ENCODE data around the gene PLXNC1.

Gene PLXNC1

DNA sequence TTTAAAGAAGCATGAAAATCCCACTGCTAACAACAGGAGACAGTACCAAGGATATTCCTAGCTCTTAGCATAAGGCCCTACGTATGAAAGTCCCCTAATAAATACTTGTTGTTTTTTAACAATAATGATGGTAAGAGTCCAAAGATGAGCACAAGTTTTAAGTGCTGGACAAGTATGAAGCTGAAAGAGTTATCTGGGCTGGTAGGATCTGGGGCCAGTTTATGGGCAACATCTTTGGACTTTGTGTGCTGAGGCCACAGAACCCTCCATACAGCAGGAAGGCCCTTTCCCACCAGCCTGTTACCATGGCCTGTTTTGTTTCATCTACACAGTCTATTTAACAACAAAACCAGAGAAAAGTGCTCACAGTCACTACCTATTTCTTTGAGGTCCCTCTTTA lies 12.5 kb upstream of the PLXNC1 start:
- DNase-seq: no peak

- no peak for DNase-seq
Measured at GRCh38 chr12:94139816-94140215, 8.6 kb upstream of the PLXNC1 start.

GRCh38 chr12:94140556-94140955 lies 7.8 kb upstream of the PLXNC1 start:
- DNase-seq: no peak

- DNase-seq: no peak
Measured at GRCh38 chr12:94141004-94141764, 7.2 kb upstream of the PLXNC1 start.

DNA sequence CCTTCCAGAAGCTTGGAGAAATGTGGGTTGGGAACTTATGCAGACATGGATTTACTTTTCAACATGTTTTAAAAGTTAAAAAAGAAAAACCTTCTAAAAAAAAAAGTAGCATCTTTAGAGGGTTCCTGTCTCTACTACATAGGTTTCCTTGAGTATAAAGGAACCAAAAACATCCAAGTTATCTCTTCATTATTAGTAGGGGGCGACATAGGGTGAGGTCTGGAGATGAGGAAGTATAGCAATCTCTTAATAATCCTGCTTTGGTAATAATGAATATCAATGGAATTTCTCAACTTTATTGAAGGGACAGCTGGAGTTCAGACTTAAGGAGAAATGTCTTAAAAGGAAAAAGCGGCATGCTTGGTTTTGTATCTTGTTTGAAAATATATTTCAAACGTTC lies 6.5 kb upstream of the PLXNC1 start:
- no peak for DNase-seq

DNA sequence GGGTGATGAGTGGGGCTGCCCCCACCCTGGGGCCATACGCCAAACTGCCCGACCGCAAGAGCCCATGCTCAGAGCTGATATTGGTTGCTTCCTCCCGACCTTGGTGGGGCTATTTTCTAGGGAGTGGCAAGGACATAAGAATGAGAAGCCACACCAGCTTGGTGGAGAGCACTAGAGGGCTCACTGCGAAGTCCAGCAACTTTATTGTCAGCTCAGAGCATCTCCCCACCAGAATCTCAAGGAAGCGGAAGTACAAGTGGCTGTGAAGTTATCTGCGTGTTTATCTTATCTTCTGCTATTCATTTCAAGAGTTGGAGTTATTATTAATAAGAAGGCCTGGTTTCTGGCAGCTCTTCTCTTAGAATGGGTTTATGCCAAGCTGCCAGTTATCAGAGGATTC lies 4.9 kb upstream of the PLXNC1 start:
- DNase-seq: no peak

- DNase-seq: no peak
Measured at GRCh38 chr12:94143951-94144350, 4.4 kb upstream of the PLXNC1 start.

DNA sequence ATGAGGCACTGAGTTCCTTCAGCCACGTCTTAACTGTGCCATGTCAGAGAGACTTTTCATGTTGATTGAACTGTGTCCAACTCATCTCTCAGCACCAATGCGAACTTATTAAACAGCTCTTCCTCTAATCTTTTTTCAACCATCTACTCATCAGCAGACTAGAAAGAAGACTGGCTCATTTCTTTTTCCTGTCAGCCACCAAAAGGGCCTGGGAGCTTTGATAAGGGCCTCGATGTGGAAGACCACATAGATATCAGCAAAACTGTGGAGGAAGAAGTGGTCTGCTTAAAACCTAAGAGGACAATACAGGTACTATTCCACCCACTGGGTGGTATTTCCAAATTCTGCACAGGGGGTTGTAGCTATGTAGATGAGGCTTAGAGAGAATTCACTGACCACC lies 3.6 kb upstream of the PLXNC1 start:
- no peak for DNase-seq

DNA sequence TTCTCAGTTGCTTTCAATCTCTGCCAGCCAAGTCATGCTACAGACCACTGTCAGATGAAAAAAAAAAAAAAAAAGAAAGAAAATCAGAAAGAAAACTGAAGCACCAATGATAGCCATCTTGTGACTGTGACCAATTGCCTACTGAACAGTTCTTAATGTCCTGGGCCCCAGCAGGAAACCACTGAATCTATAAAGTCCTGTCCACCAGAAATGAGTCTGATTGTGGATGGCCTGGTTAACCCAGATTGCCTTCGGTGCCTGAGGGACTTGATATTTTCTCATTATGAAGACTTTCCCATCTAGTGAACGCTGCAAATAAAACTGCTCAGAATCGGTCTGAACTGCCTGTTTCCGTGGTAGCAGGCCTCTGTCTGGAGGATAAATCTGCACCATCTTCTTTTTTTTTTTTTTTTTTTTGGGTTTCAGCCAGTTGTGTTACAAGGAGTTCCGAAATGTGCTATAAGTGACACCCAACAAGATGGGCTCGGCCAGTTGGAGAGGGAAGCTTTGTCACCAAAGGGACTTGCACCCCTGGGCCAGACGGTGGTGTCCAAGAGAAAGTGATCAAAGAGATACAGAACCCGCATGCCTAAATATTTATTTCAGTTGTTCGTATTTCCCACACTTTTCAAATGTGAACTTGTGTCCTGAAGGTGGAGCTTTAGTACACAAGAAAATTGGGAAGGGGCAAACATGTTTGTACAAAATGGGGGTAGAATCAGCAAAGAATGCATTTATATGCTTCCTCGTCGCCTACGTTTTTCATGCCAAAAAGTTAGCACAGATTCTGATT lies 3.0 kb upstream of the PLXNC1 start:
- DNase-seq: no peak

DNA sequence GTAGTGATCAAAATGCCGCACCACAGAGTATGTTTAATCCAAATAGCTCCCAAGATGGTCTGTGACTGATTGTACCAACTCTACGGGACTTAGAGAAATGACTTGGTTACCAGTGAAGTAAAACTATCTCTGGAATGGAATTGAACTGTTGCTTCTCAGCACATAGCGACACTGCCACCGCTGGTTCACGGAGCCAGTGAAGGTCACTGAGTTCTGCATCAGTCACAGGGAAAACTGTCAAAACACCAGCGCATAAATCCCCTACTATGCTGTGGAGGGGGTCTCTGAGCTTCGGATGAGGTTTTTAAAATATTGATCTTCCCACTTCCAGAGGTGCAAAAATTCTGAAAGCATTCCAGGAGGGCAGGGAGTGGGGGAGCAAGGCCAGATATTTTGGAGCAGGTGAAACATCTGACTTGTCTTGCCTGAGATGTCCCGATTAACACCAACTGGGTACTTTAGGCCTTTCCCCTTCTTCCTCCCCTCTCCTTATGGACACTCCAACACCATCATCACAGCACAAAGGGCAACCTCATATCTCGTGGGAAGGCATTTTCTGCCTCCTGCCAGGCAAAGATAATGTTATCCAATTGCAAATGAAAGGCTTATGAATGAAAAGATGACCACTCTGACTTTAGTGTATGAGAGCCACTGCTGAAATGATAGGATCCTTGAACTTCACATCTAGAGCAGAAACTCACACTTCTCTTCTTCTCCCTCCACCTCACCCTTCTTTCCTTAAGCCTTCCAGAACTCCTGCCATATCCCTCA lies 2.0 kb upstream of the PLXNC1 start:
- no peak for DNase-seq

DNA sequence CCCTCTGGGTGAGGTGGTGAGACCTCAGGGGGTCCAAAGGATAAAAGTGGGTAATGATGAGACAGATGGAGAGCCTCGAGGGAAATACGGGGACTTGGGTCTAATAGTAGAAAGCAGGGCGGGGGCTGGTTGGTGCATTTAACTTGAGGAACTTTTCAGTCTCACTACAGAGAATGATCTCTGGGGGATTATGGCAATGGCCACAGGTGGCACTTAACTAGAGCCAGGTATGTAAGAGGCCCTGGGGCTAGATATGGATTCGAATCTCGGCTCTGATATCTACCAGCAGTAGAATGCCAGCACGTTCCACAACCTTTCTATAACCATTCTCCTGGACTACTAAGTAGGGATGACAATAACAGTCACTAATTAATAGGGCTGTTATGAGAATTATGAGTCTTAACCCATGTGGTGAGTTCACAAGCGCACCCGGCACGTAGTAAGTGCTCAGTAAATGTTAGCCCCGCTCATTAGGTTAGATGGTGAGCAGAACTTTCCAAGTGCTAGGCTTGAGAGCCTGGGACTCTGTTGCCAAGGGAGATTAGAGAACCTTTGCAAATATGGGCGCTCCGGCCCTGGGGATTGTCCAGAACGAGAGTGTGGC lies 888 bp upstream of the PLXNC1 start:
- DNase-seq: no peak

- no peak for DNase-seq
Measured at GRCh38 chr12:94148739-94149118, 352 bp downstream of the PLXNC1 start.

- DNase-seq: no peak
Measured at GRCh38 chr12:94149119-94149780, 873 bp downstream of the PLXNC1 start.

- DNase-seq: no peak
Measured at GRCh38 chr12:94149781-94150239, 1.4 kb downstream of the PLXNC1 start.

- DNase-seq: no peak
Measured at GRCh38 chr12:94150240-94151121, 2.1 kb downstream of the PLXNC1 start.

- no peak for DNase-seq
Measured at GRCh38 chr12:94151582-94151981, 3.2 kb downstream of the PLXNC1 start.

DNA sequence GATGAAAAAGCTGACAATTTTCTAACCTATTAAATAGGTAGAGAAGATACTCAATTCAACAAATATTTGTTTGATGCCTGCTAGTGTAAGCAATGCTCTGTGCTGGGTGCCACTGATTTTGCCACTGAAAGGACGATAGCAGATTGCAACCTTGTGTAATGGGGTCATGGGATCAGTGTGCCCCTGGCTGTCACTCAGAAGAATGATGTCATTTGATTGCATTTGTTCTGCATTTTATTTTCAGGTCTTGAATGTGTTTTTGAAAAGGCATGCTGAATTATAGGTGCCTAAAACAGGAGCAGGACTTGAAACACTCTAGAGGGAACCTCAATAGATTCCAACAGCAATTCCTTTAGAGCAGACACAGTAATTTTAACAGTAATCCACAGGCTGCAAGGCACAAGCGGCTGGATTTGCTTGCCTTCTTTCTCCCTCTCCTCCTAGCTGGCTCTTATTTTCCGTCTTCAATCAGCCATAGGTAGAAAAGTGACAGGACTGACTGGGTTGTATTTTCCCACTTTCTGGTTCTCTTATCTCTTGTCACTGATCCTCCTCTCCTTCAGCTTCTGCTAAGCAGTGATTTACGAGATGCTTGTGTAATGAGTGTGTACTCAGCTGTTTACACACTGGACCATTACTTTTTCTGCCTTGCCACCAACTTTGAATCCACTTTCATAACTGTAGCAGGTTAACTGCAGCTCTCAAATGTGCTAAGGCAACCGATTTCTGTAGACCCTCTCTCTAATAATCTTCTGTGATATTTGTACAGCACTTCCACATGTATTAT lies 4.1 kb downstream of the PLXNC1 start:
- peak; percentile 87 for DNase-seq

DNA sequence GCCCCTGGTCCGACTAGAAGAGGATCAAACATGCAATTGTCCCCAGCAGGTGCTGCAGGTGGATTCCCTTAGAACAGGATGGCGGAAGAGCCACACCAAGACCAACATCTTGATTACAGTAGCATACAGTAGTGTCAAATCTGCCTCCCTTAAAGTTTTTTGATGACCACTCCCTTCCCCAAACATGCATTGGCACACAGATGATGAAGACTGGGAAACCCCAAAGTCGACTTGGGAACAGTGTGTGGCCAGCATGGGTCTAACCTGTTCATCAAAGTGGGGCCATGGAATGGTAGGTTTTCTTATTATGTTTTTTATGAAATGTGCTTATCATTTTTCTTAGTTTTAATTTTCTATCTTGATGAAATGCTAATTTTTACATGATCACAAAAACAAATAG lies 8.8 kb downstream of the PLXNC1 start:
- DNase-seq: no peak

GRCh38 chr12:94157981-94158411 lies 9.6 kb downstream of the PLXNC1 start:
- peak; percentile 41 for DNase-seq

DNA sequence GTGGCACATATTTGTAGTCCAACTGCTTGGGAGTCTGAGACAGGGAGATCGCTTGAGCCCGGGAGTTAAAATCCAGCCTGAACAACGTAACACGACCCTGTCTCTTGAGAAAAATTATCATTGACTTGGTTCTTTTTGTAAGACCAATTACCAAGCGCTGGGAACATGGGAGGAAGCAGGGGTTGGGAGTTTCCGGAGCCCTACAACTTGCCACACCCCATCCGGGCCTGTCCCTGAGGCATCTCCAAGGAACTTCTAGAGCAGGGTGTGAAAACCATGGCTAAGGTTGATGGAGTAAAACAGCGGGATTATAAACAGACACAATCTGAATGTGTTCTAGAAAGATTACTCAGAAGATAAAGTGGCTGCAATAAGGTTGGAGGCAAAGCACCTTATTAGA lies 10.3 kb downstream of the PLXNC1 start:
- DNase-seq: no peak

DNA sequence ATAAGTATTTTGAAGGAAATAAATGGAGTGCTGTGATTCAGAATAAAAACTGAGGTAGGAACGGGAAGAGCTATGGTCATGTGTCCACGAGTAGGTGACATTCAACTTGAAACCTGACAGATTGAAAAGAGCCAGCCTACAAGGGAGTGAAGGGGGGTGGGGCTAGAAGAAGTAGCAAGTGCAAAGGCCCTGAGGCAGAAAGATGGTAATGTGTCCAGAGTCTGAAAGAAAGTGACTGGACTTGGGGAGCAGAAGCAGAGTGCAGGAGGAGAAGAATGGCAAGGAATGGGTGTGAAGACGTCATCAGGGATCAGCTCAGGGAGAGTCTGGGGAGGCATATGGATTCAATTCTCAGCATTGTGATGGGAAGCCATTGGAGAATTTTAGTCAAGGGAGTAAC lies 13.7 kb downstream of the PLXNC1 start:
- no peak for DNase-seq
